ENCODE results near the gene FBXO10.

DNA sequence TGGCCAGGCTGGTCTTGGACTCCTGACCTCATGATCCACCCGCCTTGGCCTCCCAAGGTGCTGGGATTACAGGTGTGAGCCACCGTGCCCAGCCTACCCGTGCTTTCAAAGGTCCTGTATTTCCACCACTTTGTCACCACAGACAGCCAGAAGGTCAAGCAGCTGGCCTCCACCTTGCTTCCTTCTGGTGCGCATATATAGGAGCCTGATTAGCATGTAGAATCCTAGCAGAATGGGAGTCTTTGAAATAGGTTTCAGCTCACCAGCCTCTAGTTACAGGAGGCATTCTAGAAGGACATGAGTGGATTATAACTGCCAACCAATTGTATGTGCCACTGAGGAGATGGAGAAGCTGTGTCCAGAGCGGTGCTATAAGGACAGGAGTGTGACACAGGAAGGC lies 71.6 kb downstream of the FBXO10 start:
- TF ChIP-seq, protein P1, sequence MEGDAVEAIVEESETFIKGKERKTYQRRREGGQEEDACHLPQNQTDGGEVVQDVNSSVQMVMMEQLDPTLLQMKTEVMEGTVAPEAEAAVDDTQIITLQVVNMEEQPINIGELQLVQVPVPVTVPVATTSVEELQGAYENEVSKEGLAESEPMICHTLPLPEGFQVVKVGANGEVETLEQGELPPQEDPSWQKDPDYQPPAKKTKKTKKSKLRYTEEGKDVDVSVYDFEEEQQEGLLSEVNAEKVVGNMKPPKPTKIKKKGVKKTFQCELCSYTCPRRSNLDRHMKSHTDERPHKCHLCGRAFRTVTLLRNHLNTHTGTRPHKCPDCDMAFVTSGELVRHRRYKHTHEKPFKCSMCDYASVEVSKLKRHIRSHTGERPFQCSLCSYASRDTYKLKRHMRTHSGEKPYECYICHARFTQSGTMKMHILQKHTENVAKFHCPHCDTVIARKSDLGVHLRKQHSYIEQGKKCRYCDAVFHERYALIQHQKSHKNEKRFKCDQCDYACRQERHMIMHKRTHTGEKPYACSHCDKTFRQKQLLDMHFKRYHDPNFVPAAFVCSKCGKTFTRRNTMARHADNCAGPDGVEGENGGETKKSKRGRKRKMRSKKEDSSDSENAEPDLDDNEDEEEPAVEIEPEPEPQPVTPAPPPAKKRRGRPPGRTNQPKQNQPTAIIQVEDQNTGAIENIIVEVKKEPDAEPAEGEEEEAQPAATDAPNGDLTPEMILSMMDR (IDR thresholded peaks at IDR 0.05) = no peak
- TF ChIP-seq, protein P2, sequence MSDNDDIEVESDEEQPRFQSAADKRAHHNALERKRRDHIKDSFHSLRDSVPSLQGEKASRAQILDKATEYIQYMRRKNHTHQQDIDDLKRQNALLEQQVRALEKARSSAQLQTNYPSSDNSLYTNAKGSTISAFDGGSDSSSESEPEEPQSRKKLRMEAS (CRISPR knock-in tag; IDR thresholded peaks at IDR 0.05) = no peak
- no peak for TF ChIP-seq ZNF396 (CRISPR knock-in tag; IDR thresholded peaks at IDR 0.05; ENCODE audit: borderline replicate concordance)
- no peak for TF ChIP-seq IRF2 (CRISPR knock-in tag; IDR thresholded peaks at IDR 0.05; ENCODE audit: borderline replicate concordance, low read depth)
- TF ChIP-seq, protein P3, sequence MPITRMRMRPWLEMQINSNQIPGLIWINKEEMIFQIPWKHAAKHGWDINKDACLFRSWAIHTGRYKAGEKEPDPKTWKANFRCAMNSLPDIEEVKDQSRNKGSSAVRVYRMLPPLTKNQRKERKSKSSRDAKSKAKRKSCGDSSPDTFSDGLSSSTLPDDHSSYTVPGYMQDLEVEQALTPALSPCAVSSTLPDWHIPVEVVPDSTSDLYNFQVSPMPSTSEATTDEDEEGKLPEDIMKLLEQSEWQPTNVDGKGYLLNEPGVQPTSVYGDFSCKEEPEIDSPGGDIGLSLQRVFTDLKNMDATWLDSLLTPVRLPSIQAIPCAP (CRISPR knock-in tag; IDR thresholded peaks at IDR 0.05) = no peak
- no peak for TF ChIP-seq FOXP1 (CRISPR knock-in tag; IDR thresholded peaks at IDR 0.05; ENCODE audit: borderline replicate concordance)
- TF ChIP-seq ZNF423 (CRISPR knock-in tag; IDR thresholded peaks at IDR 0.05) = no peak
- TF ChIP-seq, protein P4, sequence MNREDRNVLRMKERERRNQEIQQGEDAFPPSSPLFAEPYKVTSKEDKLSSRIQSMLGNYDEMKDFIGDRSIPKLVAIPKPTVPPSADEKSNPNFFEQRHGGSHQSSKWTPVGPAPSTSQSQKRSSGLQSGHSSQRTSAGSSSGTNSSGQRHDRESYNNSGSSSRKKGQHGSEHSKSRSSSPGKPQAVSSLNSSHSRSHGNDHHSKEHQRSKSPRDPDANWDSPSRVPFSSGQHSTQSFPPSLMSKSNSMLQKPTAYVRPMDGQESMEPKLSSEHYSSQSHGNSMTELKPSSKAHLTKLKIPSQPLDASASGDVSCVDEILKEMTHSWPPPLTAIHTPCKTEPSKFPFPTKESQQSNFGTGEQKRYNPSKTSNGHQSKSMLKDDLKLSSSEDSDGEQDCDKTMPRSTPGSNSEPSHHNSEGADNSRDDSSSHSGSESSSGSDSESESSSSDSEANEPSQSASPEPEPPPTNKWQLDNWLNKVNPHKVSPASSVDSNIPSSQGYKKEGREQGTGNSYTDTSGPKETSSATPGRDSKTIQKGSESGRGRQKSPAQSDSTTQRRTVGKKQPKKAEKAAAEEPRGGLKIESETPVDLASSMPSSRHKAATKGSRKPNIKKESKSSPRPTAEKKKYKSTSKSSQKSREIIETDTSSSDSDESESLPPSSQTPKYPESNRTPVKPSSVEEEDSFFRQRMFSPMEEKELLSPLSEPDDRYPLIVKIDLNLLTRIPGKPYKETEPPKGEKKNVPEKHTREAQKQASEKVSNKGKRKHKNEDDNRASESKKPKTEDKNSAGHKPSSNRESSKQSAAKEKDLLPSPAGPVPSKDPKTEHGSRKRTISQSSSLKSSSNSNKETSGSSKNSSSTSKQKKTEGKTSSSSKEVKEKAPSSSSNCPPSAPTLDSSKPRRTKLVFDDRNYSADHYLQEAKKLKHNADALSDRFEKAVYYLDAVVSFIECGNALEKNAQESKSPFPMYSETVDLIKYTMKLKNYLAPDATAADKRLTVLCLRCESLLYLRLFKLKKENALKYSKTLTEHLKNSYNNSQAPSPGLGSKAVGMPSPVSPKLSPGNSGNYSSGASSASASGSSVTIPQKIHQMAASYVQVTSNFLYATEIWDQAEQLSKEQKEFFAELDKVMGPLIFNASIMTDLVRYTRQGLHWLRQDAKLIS (CRISPR knock-in tag; IDR thresholded peaks at IDR 0.05; ENCODE audit: borderline replicate concordance) = no peak

Data from WTC11 (cell line).